GM20000 (cell line): Measurements from ENCODE around the gene HOXA11.

Experiments used
- DNase-seq: peaks from one replicate; pipeline ENCODE4 v3.0.0; 2012; ENCODE audit warnings: low spot score
- CTCF ChIP-seq: IDR thresholded peaks from 2 replicates; pipeline ENCODE4 v1.5.1; 2012; ENCODE audit warnings: mild to moderate bottlenecking, control low read depth; ENCODE audit errors: extremely low read depth, missing control alignments

HOXA11 gene

GRCh38 chr7:27219821-27220220 lies 34.8 kb upstream of the HOXA11 start:
- TF ChIP-seq CTCF: no peak
- no peak for DNase-seq

- no peak for TF ChIP-seq CTCF
- no peak for DNase-seq
Measured at GRCh38 chr7:27217951-27218350, 32.9 kb upstream of the HOXA11 start.

- DNase-seq: no peak
- no peak for TF ChIP-seq CTCF
Measured at GRCh38 chr7:27215356-27215755, 30.3 kb upstream of the HOXA11 start.

GRCh38 chr7:27214239-27214950 lies 29.4 kb upstream of the HOXA11 start:
- TF ChIP-seq CTCF: no peak
- DNase-seq: no peak

GRCh38 chr7:27213433-27214238 lies 28.6 kb upstream of the HOXA11 start:
- no peak for TF ChIP-seq CTCF
- no peak for DNase-seq

GRCh38 chr7:27212497-27213432 lies 27.7 kb upstream of the HOXA11 start:
- no peak for DNase-seq
- no peak for TF ChIP-seq CTCF
